Thymus (tissue), 11 donors: ENCODE data around the gene CAV2. TPM values are rescaled to one million over a fixed set of nuclear protein-coding genes. Genes with fewer than 3 reads are reported as not detected.
"Not testable (repeated sequence)": the region's sequence is repeated elsewhere in the genome, so short reads cannot be mapped to it uniquely, and the experiment has no call there.

Experiments used
- DNase-seq, 9 donors: peaks; one replicate each; pipeline ENCODE4 v3.0.0-alpha.2; 2013; ENCODE audit warnings: low spot score in 9 of 9, low read depth in 6 of 9, missing footprints in 1 of 9
- H3K27ac ChIP-seq, 2 donors: one replicate each; pipeline ENCODE4 v1.5.1; 2013; ENCODE audit warnings: control low read depth in 1 of 2, low read depth in 1 of 2, low read length in 1 of 2, mild to moderate bottlenecking in 1 of 2, moderate library complexity in 1 of 2
- H3K27me3 ChIP-seq, 2 donors: one replicate each; pipeline ENCODE4 v1.5.1; 2013; ENCODE audit warnings: low read length in 1 of 2; ENCODE audit not compliant: control insufficient read depth in 2 of 2, insufficient read depth in 1 of 2
- H3K36me3 ChIP-seq, 2 donors: one replicate each; pipeline ENCODE4 v1.5.1; 2013; ENCODE audit warnings: low read length in 1 of 2, mild to moderate bottlenecking in 1 of 2, moderate library complexity in 1 of 2; ENCODE audit not compliant: control insufficient read depth in 2 of 2, insufficient read depth in 2 of 2
- H3K4me1 ChIP-seq, 2 donors: one replicate each; pipeline ENCODE4 v1.5.1; 2013; ENCODE audit warnings: low read length in 2 of 2; ENCODE audit not compliant: control insufficient read depth in 2 of 2, insufficient read depth in 2 of 2
- H3K4me3 ChIP-seq, 2 donors: one replicate each; pipeline ENCODE4 v1.5.1; 2013; ENCODE audit warnings: low read length in 2 of 2, control low read depth in 1 of 2, mild to moderate bottlenecking in 1 of 2
- H3K9me3 ChIP-seq, 2 donors: one replicate each; pipeline ENCODE4 v1.5.1; 2013; ENCODE audit warnings: low read length in 1 of 2, mild to moderate bottlenecking in 1 of 2; ENCODE audit not compliant: control insufficient read depth in 2 of 2, insufficient read depth in 1 of 2
- WGBS: extraction: QIAGEN DNeasy Blood & Tissue Kit; methylation state at CpG from one replicate; pipeline ENCODE4 v1.1.7; 2013; 5-methylcytosine and 5-hydroxymethylcytosine counted together
- polyA plus RNA-seq: library from polyadenylated mRNA; stranded (reverse); fragments of 200-250 nt; gene quantifications from one replicate; pipeline ENCODE4 v1.2.3, GENCODE V29; 2013
- total RNA-seq: library from RNA; stranded (reverse); fragments of 120-200 nt; gene quantifications from one replicate; pipeline ENCODE4 v1.2.4, GENCODE V29; 2013
- donor health status: healthy.

Gene CAV2
- total and polyA plus RNA-seq, 2 donors, result 6.0 to 29.7 TPM

GRCh38 chr7:116464375-116464774, 35.2 kb upstream of the CAV2 start:
- H3K27ac ChIP-seq, result no peak overlapping the region
- H3K27me3 ChIP-seq, result no peaks in the 10 kb centered on the region
- no peaks in the 10 kb centered on the region for H3K4me1 ChIP-seq
- no peaks in the 10 kb centered on the region for H3K36me3 ChIP-seq
- DNase-seq, result no peak
- WGBS, result 97% methylated on average over 4 of the region's 4 CpGs
- no peaks in the 10 kb centered on the region for H3K9me3 ChIP-seq
- no peak overlapping the region for H3K4me3 ChIP-seq

GRCh38 chr7:116465125-116465524, 34.4 kb upstream of the CAV2 start:
- H3K4me1 ChIP-seq, result no peaks in the 10 kb centered on the region
- no peaks in the 10 kb centered on the region for H3K36me3 ChIP-seq
- no peaks in the 10 kb centered on the region for H3K27me3 ChIP-seq
- 89% methylated on average over 2 of the region's 2 CpGs for WGBS
- no peaks in the 10 kb centered on the region for H3K9me3 ChIP-seq
- H3K27ac ChIP-seq, result no peak overlapping the region
- H3K4me3 ChIP-seq, result no peak overlapping the region
- no peak for DNase-seq

GRCh38 chr7:116468534-116468933, 31.0 kb upstream of the CAV2 start:
- no peak for DNase-seq
- Histone ChIP-seq H3K4me1 (no peaks in the 10 kb centered on the region), H3K27ac (no peak overlapping the region), H3K9me3 (no peaks in the 10 kb centered on the region), H3K27me3 (no peaks in the 10 kb centered on the region), H3K4me3 (no peak overlapping the region), H3K36me3 (no peaks in the 10 kb centered on the region)
- WGBS, result 90% methylated on average over 2 of the region's 2 CpGs

- Histone ChIP-seq H3K9me3 (no peaks in the 10 kb centered on the region), H3K4me3 (no peak overlapping the region), H3K4me1 (no peaks in the 10 kb centered on the region), H3K27me3 (no peaks in the 10 kb centered on the region), H3K27ac (no peak overlapping the region), H3K36me3 (no peaks in the 10 kb centered on the region)
- WGBS, result 97% methylated on average over 1 of the region's 1 CpG
- DNase-seq, result no peak
Observed at GRCh38 chr7:116477625-116478024, 21.9 kb upstream of the CAV2 start.

- 95% methylated on average over 2 of the region's 2 CpGs for WGBS
- no peak overlapping the region for H3K27ac ChIP-seq
- no peaks in the 10 kb centered on the region for H3K36me3 ChIP-seq
- no peaks in the 10 kb centered on the region for H3K4me1 ChIP-seq
- H3K27me3 ChIP-seq, result no peaks in the 10 kb centered on the region
- no peak overlapping the region for H3K4me3 ChIP-seq
- DNase-seq, result no peak
- H3K9me3 ChIP-seq, result no peaks in the 10 kb centered on the region
Observed at GRCh38 chr7:116478834-116479233, 20.7 kb upstream of the CAV2 start.

- Histone ChIP-seq H3K36me3 (no peaks in the 10 kb centered on the region), H3K4me3 (no peak overlapping the region), H3K27me3 (no peaks in the 10 kb centered on the region), H3K9me3 (no peaks in the 10 kb centered on the region), H3K4me1 (no peaks in the 10 kb centered on the region), H3K27ac (no peak overlapping the region)
- WGBS, result 89% methylated on average over 2 of the region's 2 CpGs
- DNase-seq, result no peak
Observed at GRCh38 chr7:116483271-116483942, 16.1 kb upstream of the CAV2 start.

- H3K4me1 ChIP-seq, H3K4me3 ChIP-seq, H3K9me3 ChIP-seq, H3K36me3 ChIP-seq, H3K27me3 ChIP-seq, DNase-seq, H3K27ac ChIP-seq: not testable (repeated sequence)
- 97% methylated on average over 4 of the region's 4 CpGs for WGBS
Observed at GRCh38 chr7:116484389-116484788, 15.1 kb upstream of the CAV2 start.

- no peak overlapping the region for H3K4me3 ChIP-seq
- no peaks in the 10 kb centered on the region for H3K4me1 ChIP-seq
- no peak for DNase-seq
- no peaks in the 10 kb centered on the region for H3K36me3 ChIP-seq
- WGBS, result 95% methylated on average over 5 of the region's 5 CpGs
- no peaks in the 10 kb centered on the region for H3K9me3 ChIP-seq
- no peak overlapping the region for H3K27ac ChIP-seq
- H3K27me3 ChIP-seq, result no peaks in the 10 kb centered on the region
Observed at GRCh38 chr7:116487907-116488521, 11.5 kb upstream of the CAV2 start.

GRCh38 chr7:116490351-116490750, 9.2 kb upstream of the CAV2 start:
- H3K36me3 ChIP-seq, result no peaks in the 10 kb centered on the region
- no peak for DNase-seq
- H3K9me3 ChIP-seq, result no peaks in the 10 kb centered on the region
- no peaks in the 10 kb centered on the region for H3K27me3 ChIP-seq
- no peaks in the 10 kb centered on the region for H3K4me1 ChIP-seq
- H3K4me3 ChIP-seq, result no peak overlapping the region
- H3K27ac ChIP-seq, result no peak overlapping the region
- 95% methylated on average over 2 of the region's 2 CpGs for WGBS
